NCI-H510A (cell line): ENCODE results near the gene CHD6.

Source experiments
- DNase-seq: peaks from one replicate; lab custom pipeline; 2025; lab: John Stamatoyannopoulos, UW

CHD6 gene

DNA sequence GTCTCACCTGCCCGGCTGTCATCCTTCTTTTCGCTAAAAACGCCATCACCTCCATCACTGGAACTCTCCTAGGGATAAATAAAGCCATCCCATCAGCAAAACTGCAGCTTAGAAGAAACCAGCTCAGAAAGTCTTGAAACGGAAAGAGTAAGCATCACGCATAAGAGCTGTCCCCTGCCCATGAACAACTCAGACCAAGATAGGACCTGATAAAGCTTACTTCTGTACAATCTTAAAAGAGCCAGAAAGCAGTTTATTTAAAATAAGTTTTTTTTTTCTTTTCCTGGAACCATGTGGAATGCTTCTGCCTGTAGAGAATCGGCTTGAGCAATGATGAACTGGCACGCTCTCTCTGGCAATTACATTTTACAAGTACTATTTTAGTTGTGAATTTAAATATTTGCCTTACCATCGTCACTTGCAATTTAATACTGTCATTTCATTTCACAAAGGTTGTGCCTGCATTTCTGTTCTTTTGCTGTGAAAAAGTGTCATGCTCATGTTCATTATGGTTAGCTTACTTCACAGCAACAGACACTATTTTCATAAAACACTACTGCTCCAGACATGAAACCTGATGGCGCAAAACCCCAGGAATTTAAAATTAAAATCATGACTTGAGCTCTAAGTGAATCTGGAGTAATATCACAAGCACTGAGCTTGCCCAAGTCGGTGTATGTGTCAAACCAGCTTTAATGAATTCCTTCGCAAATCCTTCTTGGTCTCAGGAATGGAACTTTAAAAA lies 191.9 kb downstream of the CHD6 start:
- DNase-seq, result no peak

GRCh38 chr20:41425180-41425884 lies 192.8 kb downstream of the CHD6 start:
- no peak for DNase-seq

DNA sequence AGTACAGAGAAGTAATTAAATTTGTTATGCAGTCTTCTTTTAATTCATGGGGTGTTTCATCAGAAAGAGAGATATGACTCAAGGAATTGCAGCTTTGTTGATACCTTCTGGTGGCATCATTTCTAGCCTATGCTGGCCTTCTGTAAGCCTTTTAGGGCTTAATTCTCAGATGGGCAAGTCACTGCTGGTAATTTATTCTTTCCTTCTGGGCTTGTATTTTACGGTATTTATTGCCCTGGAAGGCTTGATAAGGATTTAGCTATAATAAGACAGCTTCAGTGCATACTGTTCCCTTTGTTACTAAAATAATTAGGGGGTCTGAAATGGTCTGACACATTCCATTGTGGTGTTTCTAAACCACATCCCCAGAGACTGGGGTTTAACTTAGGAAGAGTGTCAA lies 193.6 kb downstream of the CHD6 start:
- DNase-seq, result no peak

DNA sequence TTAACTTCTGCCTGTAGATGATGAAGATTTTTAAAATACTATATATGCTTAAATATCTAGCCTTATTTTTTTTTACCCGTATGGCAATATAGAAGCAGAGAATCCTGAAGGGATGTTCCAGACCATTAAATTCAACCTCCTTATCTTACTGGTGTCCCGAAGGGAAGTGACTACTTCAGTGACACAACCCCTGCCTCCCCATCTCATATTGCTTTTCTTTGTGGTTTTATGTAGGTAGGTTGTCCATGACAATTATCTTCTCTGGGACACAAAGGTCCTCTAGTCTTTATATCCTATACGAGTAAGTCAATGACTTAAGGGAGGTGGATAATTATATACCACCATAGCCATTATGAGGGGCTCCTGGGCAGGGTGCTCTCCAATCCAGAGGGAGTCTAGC lies 194.2 kb downstream of the CHD6 start:
- DNase-seq, result no peak

- DNase-seq, result no peak
These were observed 195.2 kb downstream of the CHD6 start for GRCh38 chr20:41422953-41423352.

- DNase-seq, result no peak
These were observed 199.4 kb downstream of the CHD6 start for GRCh38 chr20:41418739-41419293.

- no peak for DNase-seq
These were observed 200.1 kb downstream of the CHD6 start for GRCh38 chr20:41418031-41418430.

DNA sequence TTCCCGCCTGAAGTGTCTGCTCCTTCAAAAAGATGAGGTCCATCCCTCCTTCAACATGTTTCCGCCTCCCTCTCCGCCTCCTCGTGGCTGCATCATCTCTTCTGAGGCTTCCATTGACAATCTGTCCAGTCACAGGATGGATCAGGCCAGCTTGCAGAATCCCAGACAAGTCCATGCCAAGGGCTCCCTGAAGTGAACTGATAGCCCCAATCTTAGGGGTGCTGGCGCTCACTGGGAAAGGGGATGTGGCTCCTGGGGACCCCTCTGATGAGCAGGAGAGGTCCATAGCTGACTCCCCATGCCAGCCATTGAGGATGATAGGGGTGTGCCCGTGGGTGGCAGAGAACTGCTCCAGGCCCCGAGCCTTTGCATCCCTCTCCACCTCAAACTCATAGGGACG lies 203.0 kb downstream of the CHD6 start:
- no peak for DNase-seq

- DNase-seq, result no peak
These were observed 205.0 kb downstream of the CHD6 start for GRCh38 chr20:41413169-41413568.

- no peak for DNase-seq
These were observed 205.7 kb downstream of the CHD6 start for GRCh38 chr20:41412324-41413120.

GRCh38 chr20:41411391-41411847 lies 206.8 kb downstream of the CHD6 start:
- no peak for DNase-seq

GRCh38 chr20:41408986-41409385 lies 209.2 kb downstream of the CHD6 start:
- no peak for DNase-seq

GRCh38 chr20:41408156-41408794 lies 209.9 kb downstream of the CHD6 start:
- DNase-seq, result no peak

DNA sequence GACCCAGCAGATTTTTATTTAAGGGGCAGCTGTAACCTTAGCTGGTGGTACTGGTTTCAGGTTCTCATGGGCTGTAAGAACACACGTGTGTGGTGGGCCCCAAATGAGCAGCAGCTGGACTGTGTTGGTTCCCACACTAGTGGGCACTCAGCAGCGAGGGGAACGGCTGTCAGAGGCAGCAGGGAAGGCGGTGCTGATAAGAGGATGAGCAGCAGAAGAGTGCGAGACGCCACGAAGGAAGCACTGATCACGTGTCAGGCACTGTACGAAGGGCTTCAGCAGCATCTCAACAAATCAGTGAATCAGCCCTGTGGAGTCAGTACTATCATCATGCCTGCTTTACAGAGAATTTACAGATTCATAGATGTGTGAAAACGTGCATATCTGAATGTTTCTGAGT lies 210.6 kb downstream of the CHD6 start:
- no peak for DNase-seq

DNA sequence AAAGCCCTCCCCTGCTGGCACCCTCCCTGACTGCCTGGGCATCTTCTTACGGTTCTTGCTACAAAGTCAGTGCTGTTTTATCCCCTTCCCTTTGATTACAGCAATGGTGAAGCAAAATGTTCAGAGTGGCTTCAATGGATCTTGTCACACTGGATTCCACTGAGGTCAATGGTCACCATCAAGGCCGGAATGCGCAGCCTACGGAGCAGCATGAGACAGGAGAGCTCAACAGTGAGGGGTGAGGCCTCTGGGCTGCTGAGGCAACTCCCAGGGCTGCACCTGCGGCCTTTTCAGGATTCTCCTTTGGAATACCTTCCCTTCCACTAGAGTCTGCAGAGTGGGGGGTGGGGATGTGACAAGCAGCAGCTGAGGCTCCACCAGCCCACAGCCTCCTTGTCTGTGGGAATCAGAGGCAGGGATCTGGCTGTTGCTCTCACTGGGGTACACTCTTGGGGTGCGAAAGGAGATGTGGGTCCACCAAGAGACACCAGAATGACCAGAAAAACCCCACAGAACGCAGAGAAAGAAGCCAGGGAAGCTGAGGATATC lies 211.2 kb downstream of the CHD6 start:
- no peak for DNase-seq

GRCh38 chr20:41406353-41406752 lies 211.8 kb downstream of the CHD6 start:
- no peak for DNase-seq

GRCh38 chr20:41405436-41405835 lies 212.7 kb downstream of the CHD6 start:
- DNase-seq, result no peak

- DNase-seq, result no peak
These were observed 214.6 kb downstream of the CHD6 start for GRCh38 chr20:41403604-41404003.

GRCh38 chr20:41398408-41398807 lies 219.8 kb downstream of the CHD6 start:
- DNase-seq, result no peak

- no peak for DNase-seq
These were observed 222.2 kb downstream of the CHD6 start for GRCh38 chr20:41395667-41396664.
